Transverse colon (tissue), 4 donors: ENCODE results near the gene SMYD3. TPM values are rescaled to one million over a fixed set of nuclear protein-coding genes. Genes with fewer than 3 reads are reported as not detected.

Experiments used
- DNase-seq: peaks from one replicate; pipeline ENCODE4 v3.0.0-alpha.2; 2019
- H3K27ac ChIP-seq, 4 donors: fragments of 200-600 bp; sonication (generic); 2 replicates each; pipeline ENCODE4 v1.5.1; 2016 to 2018; ENCODE audit warnings: inconsistent platforms in 4 of 4
- H3K27me3 ChIP-seq: fragments of 200-600 bp; sonication (generic); 2 replicates; pipeline ENCODE4 v1.5.1; 2017; ENCODE audit warnings: inconsistent platforms
- H3K36me3 ChIP-seq, 4 donors: fragments of 200-600 bp; sonication (generic); 2 replicates each; pipeline ENCODE4 v1.5.1; 2017 to 2019; ENCODE audit warnings: inconsistent platforms in 4 of 4
- H3K4me1 ChIP-seq, 4 donors: fragments of 200-600 bp; sonication (generic); 2 replicates each; pipeline ENCODE4 v1.5.1; 2017 to 2020; ENCODE audit warnings: inconsistent platforms in 4 of 4
- H3K4me3 ChIP-seq, 4 donors: fragments of 200-600 bp; sonication (generic); 1 replicate in 1 of 4; 2 replicates in 3 of 4; pipeline versions ENCODE4 v1.5.1 to v1.6.1; 2017 to 2019; ENCODE audit warnings: inconsistent platforms in 4 of 4
- H3K9me3 ChIP-seq, 2 donors: fragments of 200-600 bp; sonication (generic); 2 replicates each; pipeline ENCODE4 v1.5.1; 2017 to 2019; ENCODE audit warnings: inconsistent platforms in 2 of 2
- EP300 ChIP-seq: sonication (generic); formaldehyde crosslinking; IDR thresholded peaks from one replicate; pipeline ENCODE4 v1.6.1; 2017; ENCODE audit warnings: antibody characterized with exemption, low read depth
- POLR2A ChIP-seq: fragments of 450-650 bp; IDR thresholded peaks from one replicate; pipeline ENCODE4 v1.6.1; 2016; ENCODE audit warnings: antibody characterized with exemption, mild to moderate bottlenecking, moderate library complexity
- POLR2AphosphoS5 ChIP-seq, 3 donors: sonication (generic); formaldehyde crosslinking; IDR thresholded peaks; one replicate each; pipeline ENCODE4 v1.6.1; 2016; ENCODE audit warnings: antibody characterized with exemption in 3 of 3
- WGBS, 2 donors: methylation state at CpG; one replicate each; pipeline ENCODE4 v1.1.5; 2018; ENCODE audit warnings: low coverage in 1 of 2; 5-methylcytosine and 5-hydroxymethylcytosine counted together
- in situ Hi-C, 4 donors: fragments of 200-750 bp; cut with MboI; loops; one replicate each; pipeline versions ENCODE4 v1.15.0 to v1.15.1; 2017; ENCODE audit warnings: low sequenced_read_pairs in 3 of 4, low pct_ligation_motif_present in 1 of 4, low pct_unique_long_range_greater_than_20kb in 1 of 4
- intact Hi-C: fragments of 100-400 bp; cut with DNase I; formaldehyde crosslinking; loops from one replicate; pipeline ENCODE4 v1.15.1; 2023; ENCODE audit warnings: low total_unique reads
- total RNA-seq, 4 donors: library from RNA; depleted of rRNA; stranded (reverse); fragments of >200 nt; gene quantifications; one replicate each; pipeline ENCODE4 v1.1.0, GENCODE V29; 2016
- TF ChIP-seq, protein P1 (sequence below), 5 experiments: fragments of 200-600 bp in 3 of 5; fragments of 450-650 bp in 2 of 5; sonication (generic) in 3 of 5; IDR thresholded peaks; 1 replicate in 2 of 5; 2 replicates in 3 of 5; pipeline ENCODE4 v1.5.1; 2016 to 2017; ENCODE audit warnings: antibody characterized with exemption in 5 of 5, inconsistent platforms in 3 of 5, mild to moderate bottlenecking in 2 of 5, moderate library complexity in 1 of 5

The SMYD3 gene
- total RNA-seq, 4 donors from 2014 or later = 10.5 to 31.3 (median 25.8) TPM

GRCh38 chr1:246176126-246177024 is 330.7 kb downstream of the SMYD3 start:
- intact Hi-C loops = no loop called here
- in situ Hi-C loops = no loop called here
- H3K27ac ChIP-seq = no peak overlapping the region
- no peaks in the 10 kb centered on the region for H3K27me3 ChIP-seq
- 76 to 85% methylated on average over 4 to 11 of the region's 11 CpGs for WGBS, 2 donors
- H3K4me1 ChIP-seq = no peaks in the 10 kb centered on the region
- TF ChIP-seq POLR2A (no peak), EP300 (no peak), POLR2AphosphoS5 (IDR thresholded peaks at IDR 0.05) (no peak)
- TF ChIP-seq, protein P1, sequence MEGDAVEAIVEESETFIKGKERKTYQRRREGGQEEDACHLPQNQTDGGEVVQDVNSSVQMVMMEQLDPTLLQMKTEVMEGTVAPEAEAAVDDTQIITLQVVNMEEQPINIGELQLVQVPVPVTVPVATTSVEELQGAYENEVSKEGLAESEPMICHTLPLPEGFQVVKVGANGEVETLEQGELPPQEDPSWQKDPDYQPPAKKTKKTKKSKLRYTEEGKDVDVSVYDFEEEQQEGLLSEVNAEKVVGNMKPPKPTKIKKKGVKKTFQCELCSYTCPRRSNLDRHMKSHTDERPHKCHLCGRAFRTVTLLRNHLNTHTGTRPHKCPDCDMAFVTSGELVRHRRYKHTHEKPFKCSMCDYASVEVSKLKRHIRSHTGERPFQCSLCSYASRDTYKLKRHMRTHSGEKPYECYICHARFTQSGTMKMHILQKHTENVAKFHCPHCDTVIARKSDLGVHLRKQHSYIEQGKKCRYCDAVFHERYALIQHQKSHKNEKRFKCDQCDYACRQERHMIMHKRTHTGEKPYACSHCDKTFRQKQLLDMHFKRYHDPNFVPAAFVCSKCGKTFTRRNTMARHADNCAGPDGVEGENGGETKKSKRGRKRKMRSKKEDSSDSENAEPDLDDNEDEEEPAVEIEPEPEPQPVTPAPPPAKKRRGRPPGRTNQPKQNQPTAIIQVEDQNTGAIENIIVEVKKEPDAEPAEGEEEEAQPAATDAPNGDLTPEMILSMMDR (IDR thresholded peaks at IDR 0.05) = no peak
- no peaks in the 10 kb centered on the region for H3K9me3 ChIP-seq
- no peak overlapping the region for H3K4me3 ChIP-seq
- no peak for DNase-seq
- H3K36me3 ChIP-seq = no peaks in the 10 kb centered on the region

DNA sequence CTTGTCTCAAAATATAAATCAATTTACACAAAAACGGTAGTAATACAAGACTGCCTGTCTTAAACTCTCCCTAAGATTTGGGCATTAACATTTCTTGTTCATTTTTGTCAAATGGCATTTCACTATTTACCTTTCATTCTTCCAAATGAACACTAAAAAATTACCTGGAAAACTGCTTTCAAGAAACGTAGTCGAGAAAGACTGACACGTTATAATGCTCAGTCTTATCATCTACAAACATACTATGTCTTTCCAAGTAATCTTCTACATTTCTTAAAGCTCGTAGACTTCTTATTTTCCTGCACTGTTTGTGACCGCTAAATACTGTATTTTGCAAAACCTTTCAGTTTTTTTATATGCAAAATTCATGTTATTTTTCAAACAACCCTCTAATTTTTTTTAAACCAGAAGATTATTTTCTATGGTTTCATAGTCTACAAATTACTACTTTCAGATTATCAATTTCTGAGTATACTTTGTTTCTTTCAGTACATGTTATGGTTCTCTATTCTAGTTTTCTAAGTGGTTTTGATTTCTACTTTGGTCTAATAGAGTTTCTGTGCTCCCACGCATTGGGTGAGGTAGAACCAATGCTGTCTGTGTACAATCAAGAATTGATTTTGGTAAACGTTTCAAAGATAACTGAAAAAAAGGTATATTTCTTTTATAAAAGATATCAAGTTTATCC is 336.4 kb downstream of the SMYD3 start:
- no peaks in the 10 kb centered on the region for H3K36me3 ChIP-seq
- 89 to 95% methylated on average over 8 of the region's 8 CpGs for WGBS, 2 donors
- peaks cover 0 to 6% (median 2%) of the 10 kb centered on the region in 4 donors for H3K4me1 ChIP-seq
- intact Hi-C loops (no loop called here), in situ Hi-C loops (no loop called here)
- H3K27me3 ChIP-seq = no peaks in the 10 kb centered on the region
- DNase-seq = no peak
- no peak overlapping the region for H3K4me3 ChIP-seq
- TF ChIP-seq POLR2AphosphoS5 (IDR thresholded peaks at IDR 0.05) (no peak), EP300 (no peak), POLR2A (no peak)
- TF ChIP-seq, protein P1 (IDR thresholded peaks at IDR 0.05) = no peak
- H3K9me3 ChIP-seq = no peaks in the 10 kb centered on the region
- no peak overlapping the region for H3K27ac ChIP-seq

DNA sequence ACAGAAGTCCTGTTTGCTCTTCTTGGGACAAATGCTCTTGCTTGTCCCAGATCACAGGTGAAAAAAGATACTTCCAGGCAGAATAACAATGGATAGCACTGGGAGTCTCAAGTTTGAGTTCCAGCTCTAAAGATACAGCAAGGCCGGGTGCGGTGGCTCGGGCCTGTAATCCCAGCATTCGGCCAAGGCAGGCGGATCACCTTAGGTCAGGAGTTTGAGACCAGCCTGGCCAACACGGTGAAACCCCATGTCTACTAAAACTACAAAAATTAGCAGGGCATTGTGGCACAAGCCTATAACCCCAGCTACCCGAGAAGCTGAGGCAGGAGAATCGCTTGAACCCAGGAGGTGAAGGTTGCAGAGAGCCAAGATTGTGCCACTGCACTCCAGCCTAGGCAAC is 337.6 kb downstream of the SMYD3 start:
- Histone ChIP-seq H3K9me3 (no peaks in the 10 kb centered on the region), H3K4me1 (peaks cover 0 to 6% (median 2%) of the 10 kb centered on the region in 4 donors), H3K4me3 (no peak overlapping the region), H3K36me3 (no peaks in the 10 kb centered on the region), H3K27ac (no peak overlapping the region), H3K27me3 (no peaks in the 10 kb centered on the region)
- TF ChIP-seq POLR2A (no peak), POLR2AphosphoS5 (IDR thresholded peaks at IDR 0.05) (no peak), EP300 (no peak)
- TF ChIP-seq, protein P1 (IDR thresholded peaks at IDR 0.05) = no peak
- intact Hi-C loops (no loop called here), in situ Hi-C loops (no loop called here)
- 95 to 100% methylated on average over 3 to 8 of the region's 8 CpGs for WGBS, 2 donors
- no peak for DNase-seq

- Histone ChIP-seq H3K27ac (no peak overlapping the region), H3K9me3 (no peaks in the 10 kb centered on the region), H3K4me1 (peaks cover 0 to 6% (median 2%) of the 10 kb centered on the region in 4 donors), H3K36me3 (no peaks in the 10 kb centered on the region), H3K27me3 (no peaks in the 10 kb centered on the region), H3K4me3 (no peak overlapping the region)
- in situ Hi-C loops (no loop called here), intact Hi-C loops (no loop called here)
- no peak for TF ChIP-seq POLR2AphosphoS5 (IDR thresholded peaks at IDR 0.05)
- TF ChIP-seq, protein P1 (IDR thresholded peaks at IDR 0.05) = no peak
- TF ChIP-seq EP300 = no peak
- TF ChIP-seq POLR2A = no peak
- DNase-seq = no peak
- 76 to 80% methylated on average over 5 of the region's 5 CpGs for WGBS, 2 donors
These were observed 338.1 kb downstream of the SMYD3 start for GRCh38 chr1:246169019-246169418.
